SK-N-SH treated with all-trans-retinoic acid at 6 μM for 48 hours (cell line): Measurements from ENCODE around the gene SEL1L.

Source experiments
- ATAC-seq: fragments of 200-7000 bp; cut with Tn5 transposase; 3 replicates; pipeline ENCODE4 v1.9.1; 2020; ENCODE audit warnings: mild to moderate bottlenecking, moderate library complexity
- ARNTL ChIP-seq: fragments of 450-650 bp; formaldehyde crosslinking; IDR thresholded peaks from 2 replicates; pipeline ENCODE4 v1.5.0; 2020; ENCODE audit warnings: low read depth, mild to moderate bottlenecking, moderate library complexity, borderline replicate concordance
- BACH2 ChIP-seq: fragments of 250-450 bp; sonication (Bioruptor Pico); IDR thresholded peaks from 2 replicates; pipeline ENCODE4 v1.9.0; 2021; ENCODE audit warnings: mild to moderate bottlenecking, borderline replicate concordance
- ESRRG ChIP-seq: fragments of 250-450 bp; sonication (Bioruptor Pico); IDR thresholded peaks from 2 replicates; pipeline ENCODE4 v1.6.1; 2021; ENCODE audit warnings: mild to moderate bottlenecking
- GLIS3 ChIP-seq: fragments of 250-450 bp; sonication (Bioruptor Pico); IDR thresholded peaks from 2 replicates; pipeline ENCODE4 v1.5.0; 2020; ENCODE audit warnings: mild to moderate bottlenecking, moderate library complexity
- ISL1 ChIP-seq: fragments of 250-450 bp; sonication (Bioruptor Pico); IDR thresholded peaks from 2 replicates; pipeline ENCODE4 v2.1.2; 2022; ENCODE audit warnings: mild to moderate bottlenecking, moderate library complexity
- OSR1 ChIP-seq: fragments of 250-450 bp; sonication (Bioruptor Pico); IDR thresholded peaks from 2 replicates; pipeline ENCODE4 v1.8.0; 2022; ENCODE audit warnings: moderate library complexity, mild to moderate bottlenecking, inconsistent platforms
- PPARA ChIP-seq: fragments of 250-450 bp; sonication (Bioruptor Pico); IDR thresholded peaks from 2 replicates; pipeline ENCODE4 v1.5.0; 2020; ENCODE audit warnings: mild to moderate bottlenecking, borderline replicate concordance
- RARB ChIP-seq: fragments of 250-450 bp; sonication (Bioruptor Pico); IDR thresholded peaks from 2 replicates; pipeline ENCODE4 v1.8.0; 2021; ENCODE audit warnings: mild to moderate bottlenecking, moderate library complexity
- SNAI2 ChIP-seq: fragments of 250-450 bp; sonication (Bioruptor Pico); IDR thresholded peaks from 2 replicates; pipeline ENCODE4 v1.5.0; 2020; ENCODE audit warnings: mild to moderate bottlenecking, moderate library complexity
- TCF4 ChIP-seq: fragments of 250-450 bp; sonication (Bioruptor Pico); IDR thresholded peaks from 2 replicates; pipeline ENCODE4 v1.8.0; 2021; ENCODE audit warnings: mild to moderate bottlenecking, moderate library complexity, borderline replicate concordance
- TOX ChIP-seq: fragments of 250-450 bp; sonication (Bioruptor Pico); IDR thresholded peaks from 2 replicates; pipeline ENCODE4 v1.8.0; 2021; ENCODE audit warnings: mild to moderate bottlenecking, moderate library complexity, borderline replicate concordance
- ZC3H10 ChIP-seq: fragments of 250-450 bp; sonication (Bioruptor Pico); IDR thresholded peaks from 2 replicates; pipeline ENCODE4 v1.5.1; 2021; ENCODE audit warnings: mild to moderate bottlenecking, moderate library complexity
- ZFP3 ChIP-seq: fragments of 250-450 bp; sonication (Bioruptor Pico); IDR thresholded peaks from 2 replicates; pipeline ENCODE4 v1.5.0; 2020; ENCODE audit warnings: mild to moderate bottlenecking, moderate library complexity
- ZFP30 ChIP-seq: fragments of 450-650 bp; formaldehyde crosslinking; IDR thresholded peaks from 2 replicates; pipeline ENCODE4 v1.5.0; 2022; ENCODE audit warnings: mild to moderate bottlenecking, moderate library complexity
- ZNF565 ChIP-seq: fragments of 450-650 bp; formaldehyde crosslinking; conservative IDR thresholded peaks from 2 replicates; pipeline ENCODE4 v1.5.0; 2020; ENCODE audit warnings: low read depth, mild to moderate bottlenecking, moderate library complexity
- ZNF70 ChIP-seq: fragments of 450-650 bp; formaldehyde crosslinking; IDR thresholded peaks from 2 replicates; pipeline ENCODE4 v1.5.0; 2020; ENCODE audit warnings: mild to moderate bottlenecking, moderate library complexity
- ZNF8 ChIP-seq: fragments of 450-650 bp; formaldehyde crosslinking; IDR thresholded peaks from 2 replicates; pipeline ENCODE4 v1.5.0; 2020; ENCODE audit warnings: mild to moderate bottlenecking, moderate library complexity
- TF ChIP-seq, protein P1 (sequence below): fragments of 250-450 bp; sonication (Bioruptor Pico); IDR thresholded peaks from 2 replicates; pipeline ENCODE4 v1.5.0; 2020; ENCODE audit warnings: mild to moderate bottlenecking, moderate library complexity
- TF ChIP-seq, protein P2 (sequence below): fragments of 250-450 bp; sonication (Bioruptor Pico); IDR thresholded peaks from 2 replicates; pipeline ENCODE4 v1.5.1; 2021; ENCODE audit warnings: mild to moderate bottlenecking, moderate library complexity
- TF ChIP-seq, protein P3 (sequence below): fragments of 250-450 bp; sonication (Bioruptor Pico); IDR thresholded peaks from 2 replicates; pipeline ENCODE4 v1.8.0; 2020; ENCODE audit warnings: mild to moderate bottlenecking, moderate library complexity, borderline replicate concordance
- TF ChIP-seq, protein P4 (sequence below): fragments of 250-450 bp; sonication (Bioruptor Pico); IDR thresholded peaks from 2 replicates; pipeline ENCODE4 v1.8.0; 2021; ENCODE audit warnings: low read depth, mild to moderate bottlenecking, moderate library complexity, borderline replicate concordance
- TF ChIP-seq, protein P5 (sequence below): fragments of 250-450 bp; sonication (Bioruptor Pico); IDR thresholded peaks from 2 replicates; pipeline ENCODE4 v1.5.1; 2020; ENCODE audit warnings: low read depth, mild to moderate bottlenecking, moderate library complexity

Gene SEL1L

DNA sequence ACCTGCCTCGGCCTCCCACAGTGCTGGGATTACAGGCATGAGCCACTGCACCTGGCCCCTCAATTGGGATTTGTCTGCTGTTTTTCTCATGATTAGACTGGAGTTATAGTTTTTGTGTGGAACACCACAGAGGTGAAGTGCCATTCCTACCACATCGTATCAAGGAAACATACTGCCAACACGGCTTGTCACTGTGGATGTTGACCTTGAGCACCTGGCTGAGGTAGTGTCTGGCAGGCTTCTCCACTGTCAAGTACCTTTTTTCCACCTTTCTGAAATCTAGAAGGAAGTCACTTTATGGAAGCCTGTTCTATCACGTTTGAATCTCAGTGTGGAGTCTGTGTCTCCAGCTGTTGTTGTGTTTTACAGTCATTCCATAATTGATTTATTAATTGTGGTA, 21.4 kb upstream of the SEL1L start:
- ATAC-seq = no peak

DNA sequence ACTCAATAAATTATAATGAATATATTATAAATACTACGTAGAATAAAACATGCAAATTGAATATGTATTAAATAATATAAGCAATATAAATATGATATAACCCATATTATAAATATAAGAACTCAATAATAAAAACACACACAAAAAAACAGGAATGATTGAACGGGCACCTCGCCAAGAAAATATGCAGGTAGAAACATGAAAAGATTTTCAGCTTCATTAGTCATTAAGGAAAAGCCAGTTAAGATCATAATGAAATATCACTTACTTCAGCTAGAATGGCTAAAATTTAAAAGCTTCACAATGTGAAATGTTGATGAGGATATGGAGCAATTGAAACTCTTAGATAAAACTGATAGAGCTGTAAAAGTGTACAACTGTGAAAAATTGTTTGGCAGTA, 17.8 kb upstream of the SEL1L start:
- TF ChIP-seq ARNTL (CRISPR knock-in tag) = no peak
- TF ChIP-seq ZNF565 (CRISPR knock-in tag) = no peak
- no peak for TF ChIP-seq ZFP3 (CRISPR knock-in tag)
- TF ChIP-seq, protein P1, sequence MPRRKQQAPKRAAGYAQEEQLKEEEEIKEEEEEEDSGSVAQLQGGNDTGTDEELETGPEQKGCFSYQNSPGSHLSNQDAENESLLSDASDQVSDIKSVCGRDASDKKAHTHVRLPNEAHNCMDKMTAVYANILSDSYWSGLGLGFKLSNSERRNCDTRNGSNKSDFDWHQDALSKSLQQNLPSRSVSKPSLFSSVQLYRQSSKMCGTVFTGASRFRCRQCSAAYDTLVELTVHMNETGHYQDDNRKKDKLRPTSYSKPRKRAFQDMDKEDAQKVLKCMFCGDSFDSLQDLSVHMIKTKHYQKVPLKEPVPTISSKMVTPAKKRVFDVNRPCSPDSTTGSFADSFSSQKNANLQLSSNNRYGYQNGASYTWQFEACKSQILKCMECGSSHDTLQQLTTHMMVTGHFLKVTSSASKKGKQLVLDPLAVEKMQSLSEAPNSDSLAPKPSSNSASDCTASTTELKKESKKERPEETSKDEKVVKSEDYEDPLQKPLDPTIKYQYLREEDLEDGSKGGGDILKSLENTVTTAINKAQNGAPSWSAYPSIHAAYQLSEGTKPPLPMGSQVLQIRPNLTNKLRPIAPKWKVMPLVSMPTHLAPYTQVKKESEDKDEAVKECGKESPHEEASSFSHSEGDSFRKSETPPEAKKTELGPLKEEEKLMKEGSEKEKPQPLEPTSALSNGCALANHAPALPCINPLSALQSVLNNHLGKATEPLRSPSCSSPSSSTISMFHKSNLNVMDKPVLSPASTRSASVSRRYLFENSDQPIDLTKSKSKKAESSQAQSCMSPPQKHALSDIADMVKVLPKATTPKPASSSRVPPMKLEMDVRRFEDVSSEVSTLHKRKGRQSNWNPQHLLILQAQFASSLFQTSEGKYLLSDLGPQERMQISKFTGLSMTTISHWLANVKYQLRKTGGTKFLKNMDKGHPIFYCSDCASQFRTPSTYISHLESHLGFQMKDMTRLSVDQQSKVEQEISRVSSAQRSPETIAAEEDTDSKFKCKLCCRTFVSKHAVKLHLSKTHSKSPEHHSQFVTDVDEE (CRISPR knock-in tag) = no peak
- TF ChIP-seq ZNF70 = no peak
- no peak for TF ChIP-seq ISL1
- TF ChIP-seq OSR1 (CRISPR knock-in tag) = no peak
- no peak for TF ChIP-seq ZC3H10 (CRISPR knock-in tag)
- TF ChIP-seq TOX (CRISPR knock-in tag) = no peak
- TF ChIP-seq, protein P2, sequence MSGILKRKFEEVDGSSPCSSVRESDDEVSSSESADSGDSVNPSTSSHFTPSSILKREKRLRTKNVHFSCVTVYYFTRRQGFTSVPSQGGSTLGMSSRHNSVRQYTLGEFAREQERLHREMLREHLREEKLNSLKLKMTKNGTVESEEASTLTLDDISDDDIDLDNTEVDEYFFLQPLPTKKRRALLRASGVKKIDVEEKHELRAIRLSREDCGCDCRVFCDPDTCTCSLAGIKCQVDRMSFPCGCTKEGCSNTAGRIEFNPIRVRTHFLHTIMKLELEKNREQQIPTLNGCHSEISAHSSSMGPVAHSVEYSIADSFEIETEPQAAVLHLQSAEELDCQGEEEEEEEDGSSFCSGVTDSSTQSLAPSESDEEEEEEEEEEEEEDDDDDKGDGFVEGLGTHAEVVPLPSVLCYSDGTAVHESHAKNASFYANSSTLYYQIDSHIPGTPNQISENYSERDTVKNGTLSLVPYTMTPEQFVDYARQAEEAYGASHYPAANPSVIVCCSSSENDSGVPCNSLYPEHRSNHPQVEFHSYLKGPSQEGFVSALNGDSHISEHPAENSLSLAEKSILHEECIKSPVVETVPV = no peak
- no peak for TF ChIP-seq ZFP30
- TF ChIP-seq PPARA (CRISPR knock-in tag) = no peak
- no peak for TF ChIP-seq TCF4
- no peak for TF ChIP-seq ESRRG (CRISPR knock-in tag)
- TF ChIP-seq, all 23 proteins: peak for 0
- no peak for ATAC-seq

More for the DNA sequence above, 21.4 kb upstream of the SEL1L start:
- TF ChIP-seq ESRRG (CRISPR knock-in tag) (no peak), TCF4 (no peak), RARB (CRISPR knock-in tag) (no peak), ZNF8 (no peak), ZFP3 (CRISPR knock-in tag) (no peak), BACH2 (CRISPR knock-in tag) (no peak), GLIS3 (CRISPR knock-in tag) (no peak), SNAI2 (no peak)
- TF ChIP-seq, protein P3, sequence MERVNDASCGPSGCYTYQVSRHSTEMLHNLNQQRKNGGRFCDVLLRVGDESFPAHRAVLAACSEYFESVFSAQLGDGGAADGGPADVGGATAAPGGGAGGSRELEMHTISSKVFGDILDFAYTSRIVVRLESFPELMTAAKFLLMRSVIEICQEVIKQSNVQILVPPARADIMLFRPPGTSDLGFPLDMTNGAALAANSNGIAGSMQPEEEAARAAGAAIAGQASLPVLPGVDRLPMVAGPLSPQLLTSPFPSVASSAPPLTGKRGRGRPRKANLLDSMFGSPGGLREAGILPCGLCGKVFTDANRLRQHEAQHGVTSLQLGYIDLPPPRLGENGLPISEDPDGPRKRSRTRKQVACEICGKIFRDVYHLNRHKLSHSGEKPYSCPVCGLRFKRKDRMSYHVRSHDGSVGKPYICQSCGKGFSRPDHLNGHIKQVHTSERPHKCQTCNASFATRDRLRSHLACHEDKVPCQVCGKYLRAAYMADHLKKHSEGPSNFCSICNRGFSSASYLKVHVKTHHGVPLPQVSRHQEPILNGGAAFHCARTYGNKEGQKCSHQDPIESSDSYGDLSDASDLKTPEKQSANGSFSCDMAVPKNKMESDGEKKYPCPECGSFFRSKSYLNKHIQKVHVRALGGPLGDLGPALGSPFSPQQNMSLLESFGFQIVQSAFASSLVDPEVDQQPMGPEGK (CRISPR knock-in tag) = no peak
- TF ChIP-seq, protein P4, sequence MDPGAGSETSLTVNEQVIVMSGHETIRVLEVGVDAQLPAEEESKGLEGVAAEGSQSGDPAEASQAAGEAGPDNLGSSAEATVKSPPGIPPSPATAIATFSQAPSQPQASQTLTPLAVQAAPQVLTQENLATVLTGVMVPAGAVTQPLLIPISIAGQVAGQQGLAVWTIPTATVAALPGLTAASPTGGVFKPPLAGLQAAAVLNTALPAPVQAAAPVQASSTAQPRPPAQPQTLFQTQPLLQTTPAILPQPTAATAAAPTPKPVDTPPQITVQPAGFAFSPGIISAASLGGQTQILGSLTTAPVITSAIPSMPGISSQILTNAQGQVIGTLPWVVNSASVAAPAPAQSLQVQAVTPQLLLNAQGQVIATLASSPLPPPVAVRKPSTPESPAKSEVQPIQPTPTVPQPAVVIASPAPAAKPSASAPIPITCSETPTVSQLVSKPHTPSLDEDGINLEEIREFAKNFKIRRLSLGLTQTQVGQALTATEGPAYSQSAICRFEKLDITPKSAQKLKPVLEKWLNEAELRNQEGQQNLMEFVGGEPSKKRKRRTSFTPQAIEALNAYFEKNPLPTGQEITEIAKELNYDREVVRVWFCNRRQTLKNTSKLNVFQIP (CRISPR knock-in tag) = no peak
- TF ChIP-seq, protein P5, sequence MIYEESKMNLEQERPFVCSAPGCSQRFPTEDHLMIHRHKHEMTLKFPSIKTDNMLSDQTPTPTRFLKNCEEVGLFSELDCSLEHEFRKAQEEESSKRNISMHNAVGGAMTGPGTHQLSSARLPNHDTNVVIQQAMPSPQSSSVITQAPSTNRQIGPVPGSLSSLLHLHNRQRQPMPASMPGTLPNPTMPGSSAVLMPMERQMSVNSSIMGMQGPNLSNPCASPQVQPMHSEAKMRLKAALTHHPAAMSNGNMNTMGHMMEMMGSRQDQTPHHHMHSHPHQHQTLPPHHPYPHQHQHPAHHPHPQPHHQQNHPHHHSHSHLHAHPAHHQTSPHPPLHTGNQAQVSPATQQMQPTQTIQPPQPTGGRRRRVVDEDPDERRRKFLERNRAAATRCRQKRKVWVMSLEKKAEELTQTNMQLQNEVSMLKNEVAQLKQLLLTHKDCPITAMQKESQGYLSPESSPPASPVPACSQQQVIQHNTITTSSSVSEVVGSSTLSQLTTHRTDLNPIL (CRISPR knock-in tag) = no peak
- TF ChIP-seq, protein P1 (CRISPR knock-in tag) = no peak
